ENCODE results near the gene FNBP1. TPM values are rescaled to one million over a fixed set of nuclear protein-coding genes. Genes with fewer than 3 reads are reported as not detected.
"Not testable (repeated sequence)": the region's sequence is repeated elsewhere in the genome, so short reads cannot be mapped to it uniquely, and the experiment has no call there.

The FNBP1 gene
- total RNA-seq, 1 experiment from 2014 or later: 2.4 TPM

- no peak for DNase-seq (ENCODE audit: low spot score)
Observed at GRCh38 chr9:129962451-129962864, 80.5 kb downstream of the FNBP1 start.

- DNase-seq (ENCODE audit: low spot score): no peak
Observed at GRCh38 chr9:129958796-129959195, 84.2 kb downstream of the FNBP1 start.

GRCh38 chr9:129954868-129955550 lies 88.0 kb downstream of the FNBP1 start:
- DNase-seq (ENCODE audit: low spot score): no peak

GRCh38 chr9:129953736-129954135 lies 89.3 kb downstream of the FNBP1 start:
- DNase-seq (ENCODE audit: low spot score): no peak

- DNase-seq (ENCODE audit: low spot score): no peak
Observed at GRCh38 chr9:129952337-129952736, 90.7 kb downstream of the FNBP1 start.

- no peak for DNase-seq (ENCODE audit: low spot score)
Observed at GRCh38 chr9:129949821-129950220, 93.2 kb downstream of the FNBP1 start.

GRCh38 chr9:129948626-129949025 lies 94.4 kb downstream of the FNBP1 start:
- DNase-seq (ENCODE audit: low spot score): not testable (repeated sequence)

- no peak for DNase-seq (ENCODE audit: low spot score)
Observed at GRCh38 chr9:129946246-129946995, 96.6 kb downstream of the FNBP1 start.

- no peak for DNase-seq (ENCODE audit: low spot score)
Observed at GRCh38 chr9:129945314-129945713, 97.7 kb downstream of the FNBP1 start.

- no peak for DNase-seq (ENCODE audit: low spot score)
Observed at GRCh38 chr9:129944506-129945116, 98.4 kb downstream of the FNBP1 start.

- DNase-seq (ENCODE audit: low spot score): no peak
Observed at GRCh38 chr9:129939431-129939830, 103.6 kb downstream of the FNBP1 start.

- no peak for DNase-seq (ENCODE audit: low spot score)
Observed at GRCh38 chr9:129938291-129938979, 104.6 kb downstream of the FNBP1 start.

- DNase-seq (ENCODE audit: low spot score): not testable (repeated sequence)
Observed at GRCh38 chr9:129937879-129938278, 105.1 kb downstream of the FNBP1 start.

GRCh38 chr9:129936222-129936621 lies 106.8 kb downstream of the FNBP1 start:
- DNase-seq (ENCODE audit: low spot score): no peak

- no peak for DNase-seq (ENCODE audit: low spot score)
Observed at GRCh38 chr9:129934780-129935179, 108.2 kb downstream of the FNBP1 start.

GRCh38 chr9:129934041-129934591 lies 108.9 kb downstream of the FNBP1 start:
- no peak for DNase-seq (ENCODE audit: low spot score)

GRCh38 chr9:129933185-129934040 lies 109.6 kb downstream of the FNBP1 start:
- DNase-seq (ENCODE audit: low spot score): no peak

- DNase-seq (ENCODE audit: low spot score): no peak
Observed at GRCh38 chr9:129932303-129933151, 110.5 kb downstream of the FNBP1 start.

- no peak for DNase-seq (ENCODE audit: low spot score)
Observed at GRCh38 chr9:129930743-129931142, 112.2 kb downstream of the FNBP1 start.
